ENCODE results near the gene PPIA. TPM values are rescaled to one million over a fixed set of nuclear protein-coding genes. Genes with fewer than 3 reads are reported as not detected.
"Not testable (repeated sequence)": the region's sequence is repeated elsewhere in the genome, so short reads cannot be mapped to it uniquely, and the experiment has no call there.

The PPIA gene
- total RNA-seq, 1 donor from 2014 or later, result 2,537 TPM

- DNase-seq (ENCODE audit: low read depth), result no peak
Observed at GRCh38 chr7:44827567-44827966, 31.1 kb downstream of the PPIA start.

GRCh38 chr7:44838751-44839150 lies 42.3 kb downstream of the PPIA start:
- no peak for DNase-seq (ENCODE audit: low read depth)

GRCh38 chr7:44842675-44843074 lies 46.2 kb downstream of the PPIA start:
- DNase-seq (ENCODE audit: low read depth), result not testable (repeated sequence)

- DNase-seq (ENCODE audit: low read depth), result not testable (repeated sequence)
Observed at GRCh38 chr7:44843440-44843839, 47.0 kb downstream of the PPIA start.

GRCh38 chr7:44845451-44845850 lies 49.0 kb downstream of the PPIA start:
- DNase-seq (ENCODE audit: low read depth), result no peak

- not testable (repeated sequence) for DNase-seq (ENCODE audit: low read depth)
Observed at GRCh38 chr7:44846390-44846789, 49.9 kb downstream of the PPIA start.

GRCh38 chr7:44846816-44847508 lies 50.5 kb downstream of the PPIA start:
- DNase-seq (ENCODE audit: low read depth), result no peak

GRCh38 chr7:44847509-44847919 lies 51.0 kb downstream of the PPIA start:
- peak; percentile 68 for DNase-seq (ENCODE audit: low read depth)

- DNase-seq (ENCODE audit: low read depth), result peak; percentile 98
Observed at GRCh38 chr7:44847920-44848634, 51.6 kb downstream of the PPIA start, which contains the start of gene H2AZ2. Gene H2AZ2, minus strand, starts transcription at chr7:44848087. Its CDS starts 116 bp downstream, at chr7:44847971.

- DNase-seq (ENCODE audit: low read depth), result no peak
Observed at GRCh38 chr7:44849259-44849884, 52.9 kb downstream of the PPIA start.

- DNase-seq (ENCODE audit: low read depth), result no peak
Observed at GRCh38 chr7:44849885-44850544, 53.5 kb downstream of the PPIA start.

- DNase-seq (ENCODE audit: low read depth), result no peak
Observed at GRCh38 chr7:44852590-44852989, 56.1 kb downstream of the PPIA start.

Other genes starting within 250 kb of the PPIA start
- gene DDX56, start 222.8 kb upstream of the PPIA start, total RNA-seq, result 51.1 and 71.2 TPM in 2 replicates
- gene TMED4, start 214.4 kb upstream of the PPIA start, total RNA-seq, result 259 and 304 TPM in 2 replicates
- 105 and 157 TPM in 2 replicates for gene OGDH, start 190.1 kb upstream of the PPIA start, total RNA-seq
- 7.5 and 22.7 TPM in 2 replicates for gene ZMIZ2, start 47.8 kb upstream of the PPIA start, total RNA-seq
- gene H2AZ2, start 51.4 kb downstream of the PPIA start, total RNA-seq, result 145 and 168 TPM in 2 replicates
- 20.7 and 35.6 TPM in 2 replicates for gene PURB, start 88.8 kb downstream of the PPIA start, total RNA-seq
- gene MYO1G, start 182.3 kb downstream of the PPIA start, total RNA-seq, result not detected in 2 replicates
- gene CCM2, start 203.5 kb downstream of the PPIA start, total RNA-seq, result 52.2 and 69.3 TPM in 2 replicates